Lower lobe of right lung (tissue), 2 donors: ENCODE data around the gene ASB10. TPM values are rescaled to one million over a fixed set of nuclear protein-coding genes. Genes with fewer than 3 reads are reported as not detected.

Experiments used
- ATAC-seq, 2 donors: fragments of 200-7000 bp; cut with Tn5 transposase; one replicate each; pipeline ENCODE4 v1.9.1; 2020 to 2022; ENCODE audit warnings: mild to moderate bottlenecking in 2 of 2, moderate library complexity in 2 of 2
- DNase-seq: peaks from one replicate; pipeline ENCODE4 v3.0.0-alpha.2; 2020
- H3K27ac ChIP-seq: fragments of 200-600 bp; one replicate; pipeline ENCODE4 v1.8.0; 2022
- H3K27me3 ChIP-seq: fragments of 200-600 bp; one replicate; pipeline ENCODE4 v1.8.0; 2022; ENCODE audit warnings: low read depth
- H3K36me3 ChIP-seq: fragments of 200-600 bp; one replicate; pipeline ENCODE4 v1.8.0; 2022; ENCODE audit warnings: mild to moderate bottlenecking
- H3K4me1 ChIP-seq: fragments of 200-600 bp; one replicate; pipeline ENCODE4 v1.8.0; 2022
- H3K4me3 ChIP-seq: fragments of 200-600 bp; one replicate; pipeline ENCODE4 v1.8.0; 2022; ENCODE audit warnings: mild to moderate bottlenecking
- H3K9me3 ChIP-seq: fragments of 200-600 bp; one replicate; pipeline ENCODE4 v1.8.0; 2022
- intact Hi-C: fragments of 100-400 bp; cut with DNase I; formaldehyde crosslinking; loops from one replicate; pipeline ENCODE4 v1.11.0; 2022
- long read RNA-seq: library from polyadenylated mRNA; unstranded; transcript quantifications from one replicate; pipeline ENCODE4 v2.0.0, GENCODE V29; 2021
- total RNA-seq: library from RNA; stranded (reverse); fragmentation: NEBNext Ultra II Directional; extraction: Animal tissue kit (Norgen Biotek cat#: 25700); gene quantifications from one replicate; pipeline ENCODE4 v1.2.1, GENCODE V29; 2021
- TF ChIP-seq, protein P1 (sequence below): fragments of 200-600 bp; IDR thresholded peaks from one replicate; pipeline ENCODE4 v1.8.0; 2022; ENCODE audit warnings: antibody characterized with exemption, mild to moderate bottlenecking
- donor health status: DM: no; HTN: yes; CAD: no; lungs with severe emphysema.

Gene ASB10, protein sequence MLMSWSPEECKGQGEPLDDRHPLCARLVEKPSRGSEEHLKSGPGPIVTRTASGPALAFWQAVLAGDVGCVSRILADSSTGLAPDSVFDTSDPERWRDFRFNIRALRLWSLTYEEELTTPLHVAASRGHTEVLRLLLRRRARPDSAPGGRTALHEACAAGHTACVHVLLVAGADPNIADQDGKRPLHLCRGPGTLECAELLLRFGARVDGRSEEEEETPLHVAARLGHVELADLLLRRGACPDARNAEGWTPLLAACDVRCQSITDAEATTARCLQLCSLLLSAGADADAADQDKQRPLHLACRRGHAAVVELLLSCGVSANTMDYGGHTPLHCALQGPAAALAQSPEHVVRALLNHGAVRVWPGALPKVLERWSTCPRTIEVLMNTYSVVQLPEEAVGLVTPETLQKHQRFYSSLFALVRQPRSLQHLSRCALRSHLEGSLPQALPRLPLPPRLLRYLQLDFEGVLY
- total RNA-seq, result not detected
- long read RNA-seq, result 0 reads

DNA sequence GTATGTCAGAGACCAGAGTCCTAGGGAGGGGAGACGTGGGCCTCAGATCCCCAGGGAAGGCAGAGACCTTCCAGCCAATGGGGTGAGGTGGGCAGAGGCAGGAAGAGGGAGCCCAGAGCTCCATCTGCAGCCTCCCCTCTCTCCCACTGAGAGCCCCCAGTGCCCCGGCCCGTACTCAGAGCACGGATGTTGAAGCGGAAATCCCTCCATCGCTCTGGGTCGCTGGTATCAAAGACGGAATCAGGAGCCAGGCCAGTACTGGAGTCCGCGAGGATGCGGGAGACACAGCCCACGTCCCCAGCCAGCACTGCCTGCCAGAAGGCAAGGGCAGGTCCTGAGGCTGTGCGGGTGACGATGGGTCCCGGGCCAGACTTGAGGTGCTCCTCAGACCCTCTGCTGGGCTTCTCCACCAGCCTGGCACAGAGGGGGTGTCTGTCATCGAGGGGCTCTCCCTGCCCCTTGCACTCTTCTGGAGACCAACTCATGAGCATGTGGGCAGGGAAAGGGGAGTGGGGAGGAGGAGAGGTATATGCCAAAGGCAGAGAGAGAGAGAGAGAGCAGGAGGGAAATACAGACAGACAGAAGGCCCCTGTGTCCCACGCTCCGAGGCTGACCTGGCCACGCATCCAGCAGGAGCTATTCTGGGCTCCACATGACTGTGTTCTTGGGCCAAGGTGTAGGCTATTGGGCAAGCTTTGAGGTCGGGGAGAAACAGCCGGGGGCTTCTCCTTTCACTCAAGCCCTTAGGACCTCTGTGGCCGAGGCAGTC is at the start of gene ASB10:
Gene ASB10 (minus strand): TSS at position 611 of the 769 bp plus-strand sequence. CDS start 120 bp downstream, at position 491.
- H3K36me3 ChIP-seq, result no peaks in the 10 kb centered on the region
- no peaks in the 10 kb centered on the region for H3K27me3 ChIP-seq
- no peak for DNase-seq
- no peak for ATAC-seq
- no peak within 1 kb of the TSS for H3K4me3 ChIP-seq
- no peaks in the 10 kb centered on the region for H3K4me1 ChIP-seq
- H3K27ac ChIP-seq, result no peak within 1 kb of the TSS
- intact Hi-C loops, result no loop called here
- TF ChIP-seq, protein P1, sequence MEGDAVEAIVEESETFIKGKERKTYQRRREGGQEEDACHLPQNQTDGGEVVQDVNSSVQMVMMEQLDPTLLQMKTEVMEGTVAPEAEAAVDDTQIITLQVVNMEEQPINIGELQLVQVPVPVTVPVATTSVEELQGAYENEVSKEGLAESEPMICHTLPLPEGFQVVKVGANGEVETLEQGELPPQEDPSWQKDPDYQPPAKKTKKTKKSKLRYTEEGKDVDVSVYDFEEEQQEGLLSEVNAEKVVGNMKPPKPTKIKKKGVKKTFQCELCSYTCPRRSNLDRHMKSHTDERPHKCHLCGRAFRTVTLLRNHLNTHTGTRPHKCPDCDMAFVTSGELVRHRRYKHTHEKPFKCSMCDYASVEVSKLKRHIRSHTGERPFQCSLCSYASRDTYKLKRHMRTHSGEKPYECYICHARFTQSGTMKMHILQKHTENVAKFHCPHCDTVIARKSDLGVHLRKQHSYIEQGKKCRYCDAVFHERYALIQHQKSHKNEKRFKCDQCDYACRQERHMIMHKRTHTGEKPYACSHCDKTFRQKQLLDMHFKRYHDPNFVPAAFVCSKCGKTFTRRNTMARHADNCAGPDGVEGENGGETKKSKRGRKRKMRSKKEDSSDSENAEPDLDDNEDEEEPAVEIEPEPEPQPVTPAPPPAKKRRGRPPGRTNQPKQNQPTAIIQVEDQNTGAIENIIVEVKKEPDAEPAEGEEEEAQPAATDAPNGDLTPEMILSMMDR, result no peak
- H3K9me3 ChIP-seq, result no peaks in the 10 kb centered on the region

DNA sequence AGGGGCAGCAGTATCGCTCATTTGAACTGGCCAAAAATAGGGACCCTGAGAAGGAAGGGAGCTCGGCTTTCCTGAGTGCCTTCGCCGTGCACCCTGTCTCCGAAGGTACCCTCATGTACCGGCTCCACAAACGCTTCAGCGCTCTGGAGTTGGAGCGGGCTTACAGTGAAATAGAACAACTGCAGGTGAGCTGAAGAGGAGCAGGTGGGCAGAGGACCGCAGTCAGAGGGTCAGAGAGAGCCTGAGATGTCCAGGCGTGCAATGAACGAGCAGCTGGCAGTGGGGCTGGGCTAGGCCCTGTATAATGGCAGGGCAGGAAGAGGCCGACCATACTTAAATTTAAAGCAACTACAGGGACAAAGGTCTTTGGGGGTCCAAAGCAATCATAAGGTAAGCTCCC is 49.4 kb upstream of the ASB10 start:
- TF ChIP-seq, protein P1, result no peak
- H3K9me3 ChIP-seq, result no peaks in the 10 kb centered on the region
- intact Hi-C loops, result no loop called here
- ATAC-seq, result no peak
- peak; percentile 25 for DNase-seq
- H3K4me3 ChIP-seq, result no peak overlapping the region
- H3K4me1 ChIP-seq, result peaks cover 15% of the 10 kb centered on the region
- H3K36me3 ChIP-seq, result peaks cover 67% of the 10 kb centered on the region
- H3K27ac ChIP-seq, result no peak overlapping the region
- no peaks in the 10 kb centered on the region for H3K27me3 ChIP-seq

DNA sequence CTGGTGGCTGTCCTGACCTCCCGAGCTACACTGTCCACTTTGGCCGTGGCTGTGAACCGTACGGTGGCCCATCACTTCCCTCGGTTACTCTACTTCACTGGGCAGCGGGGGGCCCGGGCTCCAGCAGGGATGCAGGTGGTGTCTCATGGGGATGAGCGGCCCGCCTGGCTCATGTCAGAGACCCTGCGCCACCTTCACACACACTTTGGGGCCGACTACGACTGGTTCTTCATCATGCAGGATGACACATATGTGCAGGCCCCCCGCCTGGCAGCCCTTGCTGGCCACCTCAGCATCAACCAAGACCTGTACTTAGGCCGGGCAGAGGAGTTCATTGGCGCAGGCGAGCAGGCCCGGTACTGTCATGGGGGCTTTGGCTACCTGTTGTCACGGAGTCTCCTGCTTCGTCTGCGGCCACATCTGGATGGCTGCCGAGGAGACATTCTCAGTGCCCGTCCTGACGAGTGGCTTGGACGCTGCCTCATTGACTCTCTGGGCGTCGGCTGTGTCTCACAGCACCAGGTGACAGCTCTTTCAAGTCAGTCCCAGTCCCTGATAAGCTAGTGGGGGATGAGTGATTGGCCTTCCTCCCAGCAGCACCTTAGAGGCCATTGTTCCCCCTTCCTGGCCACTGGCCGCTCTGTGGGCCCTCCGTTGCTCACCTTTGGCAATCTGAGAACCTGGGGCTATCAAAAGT is 48.2 kb upstream of the ASB10 start:
- intact Hi-C loops, result no loop called here
- Histone ChIP-seq H3K9me3 (no peaks in the 10 kb centered on the region), H3K27me3 (no peaks in the 10 kb centered on the region), H3K4me1 (peaks cover 15% of the 10 kb centered on the region), H3K4me3 (no peak overlapping the region), H3K36me3 (peaks cover 58% of the 10 kb centered on the region), H3K27ac (no peak overlapping the region)
- ATAC-seq (no peak), DNase-seq (no peak)
- TF ChIP-seq, protein P1, result no peak

DNA sequence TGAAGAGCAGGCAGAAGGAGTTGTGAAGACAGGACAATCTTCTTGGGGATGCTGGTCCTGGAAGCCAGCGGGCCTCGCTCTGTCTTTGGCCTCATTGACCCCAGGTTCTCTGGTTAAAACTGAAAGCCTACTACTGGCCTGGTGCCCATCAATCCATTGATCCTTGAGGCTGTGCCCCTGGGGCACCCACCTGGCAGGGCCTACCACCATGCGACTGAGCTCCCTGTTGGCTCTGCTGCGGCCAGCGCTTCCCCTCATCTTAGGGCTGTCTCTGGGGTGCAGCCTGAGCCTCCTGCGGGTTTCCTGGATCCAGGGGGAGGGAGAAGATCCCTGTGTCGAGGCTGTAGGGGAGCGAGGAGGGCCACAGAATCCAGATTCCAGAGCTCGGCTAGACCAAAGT is 46.8 kb upstream of the ASB10 start:
- peaks cover 15% of the 10 kb centered on the region for H3K4me1 ChIP-seq
- no peaks in the 10 kb centered on the region for H3K9me3 ChIP-seq
- H3K36me3 ChIP-seq, result peaks cover 44% of the 10 kb centered on the region
- H3K27ac ChIP-seq, result peak overlapping the region; percentile 76
- no peak for ATAC-seq
- DNase-seq, result no peak
- intact Hi-C loops, result no loop called here
- H3K27me3 ChIP-seq, result no peaks in the 10 kb centered on the region
- H3K4me3 ChIP-seq, result peak overlapping the region; percentile 74
- TF ChIP-seq, protein P1, result no peak
